Epithelial cell of proximal tubule (primary cell): ENCODE measurements around the gene JPH3. TPM values are rescaled to one million over a fixed set of nuclear protein-coding genes. Genes with fewer than 3 reads are reported as not detected.

Experiments
- DNase-seq: peaks from one replicate; pipeline ENCODE4 v3.0.0-alpha.2; 2011; ENCODE audit warnings: low read depth
- H3K4me3 ChIP-seq: 2 replicates; pipeline ENCODE4 v1.5.1; 2011; ENCODE audit warnings: low read depth, mild to moderate bottlenecking, low read length
- total RNA-seq: library from RNA; depleted of rRNA; stranded (reverse); fragments of >200 nt; gene quantifications from 2 replicates; pipeline ENCODE4 v1.2.3, GENCODE V29; 2015
- TF ChIP-seq, protein P1 (sequence below): conservative IDR thresholded peaks from 2 replicates; pipeline ENCODE4 v1.5.1; 2012; ENCODE audit warnings: low read depth, mild to moderate bottlenecking, low read length

JPH3 gene
- total RNA-seq, 1 donor from 2014 or later = 0.40 TPM

DNA sequence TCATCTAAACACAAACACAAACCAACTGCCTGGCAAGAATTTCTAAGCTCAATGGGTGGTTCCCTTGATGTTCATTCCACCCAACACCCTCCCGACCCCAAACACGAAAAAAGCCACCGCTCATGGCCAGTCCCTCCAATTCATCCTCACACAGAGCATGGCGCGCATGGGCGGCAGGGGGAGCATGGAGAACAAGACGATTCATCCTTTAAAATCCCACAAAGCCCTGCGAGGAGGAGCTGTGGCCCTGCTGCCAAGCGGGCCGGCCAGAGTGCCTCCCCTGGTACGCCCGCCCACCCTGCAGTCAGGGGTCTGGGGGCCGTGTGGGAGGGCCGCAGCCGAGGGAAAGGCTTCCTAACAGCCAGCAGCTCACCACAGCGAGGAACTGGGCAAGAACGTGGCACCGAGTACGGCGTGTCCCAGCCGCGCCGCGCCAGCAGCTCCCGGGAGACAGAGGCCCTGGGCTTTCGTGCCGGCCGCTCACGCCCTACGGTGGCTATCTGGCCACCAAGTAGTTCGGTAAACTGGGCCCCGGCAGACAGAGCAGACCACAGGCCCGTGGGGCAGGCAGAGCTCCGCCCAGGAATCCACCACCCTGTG is 102.5 kb downstream of the JPH3 start:
- TF ChIP-seq, protein P1, sequence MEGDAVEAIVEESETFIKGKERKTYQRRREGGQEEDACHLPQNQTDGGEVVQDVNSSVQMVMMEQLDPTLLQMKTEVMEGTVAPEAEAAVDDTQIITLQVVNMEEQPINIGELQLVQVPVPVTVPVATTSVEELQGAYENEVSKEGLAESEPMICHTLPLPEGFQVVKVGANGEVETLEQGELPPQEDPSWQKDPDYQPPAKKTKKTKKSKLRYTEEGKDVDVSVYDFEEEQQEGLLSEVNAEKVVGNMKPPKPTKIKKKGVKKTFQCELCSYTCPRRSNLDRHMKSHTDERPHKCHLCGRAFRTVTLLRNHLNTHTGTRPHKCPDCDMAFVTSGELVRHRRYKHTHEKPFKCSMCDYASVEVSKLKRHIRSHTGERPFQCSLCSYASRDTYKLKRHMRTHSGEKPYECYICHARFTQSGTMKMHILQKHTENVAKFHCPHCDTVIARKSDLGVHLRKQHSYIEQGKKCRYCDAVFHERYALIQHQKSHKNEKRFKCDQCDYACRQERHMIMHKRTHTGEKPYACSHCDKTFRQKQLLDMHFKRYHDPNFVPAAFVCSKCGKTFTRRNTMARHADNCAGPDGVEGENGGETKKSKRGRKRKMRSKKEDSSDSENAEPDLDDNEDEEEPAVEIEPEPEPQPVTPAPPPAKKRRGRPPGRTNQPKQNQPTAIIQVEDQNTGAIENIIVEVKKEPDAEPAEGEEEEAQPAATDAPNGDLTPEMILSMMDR = no peak
- H3K4me3 ChIP-seq = no peak overlapping the region
- no peak for DNase-seq

DNA sequence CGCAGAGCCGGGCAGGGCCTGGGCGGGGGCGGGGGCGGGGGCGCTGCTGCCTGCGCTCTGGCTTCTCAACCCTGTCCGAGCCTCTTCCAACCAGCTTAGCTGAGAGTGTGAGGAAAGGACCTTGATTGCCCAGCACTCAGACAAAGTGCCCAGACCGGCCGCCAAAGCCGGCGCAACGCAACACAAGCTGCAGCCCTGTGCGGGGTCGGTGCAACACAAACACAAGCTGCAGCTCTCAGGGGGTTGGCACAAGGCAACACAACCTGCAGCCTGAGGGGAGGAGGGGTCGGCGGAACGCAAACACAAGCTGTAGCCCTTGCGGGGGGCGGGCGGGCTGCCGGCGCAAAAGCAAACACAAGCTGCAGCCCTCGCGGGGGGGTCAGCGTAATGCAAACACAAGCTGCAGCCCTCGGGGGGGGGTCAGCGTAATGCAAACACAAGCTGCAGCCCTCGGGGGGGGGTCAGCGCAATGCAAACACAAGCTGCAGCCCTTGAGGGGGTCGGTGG is 103.5 kb downstream of the JPH3 start:
- no peak overlapping the region for H3K4me3 ChIP-seq
- DNase-seq = no peak
- TF ChIP-seq, protein P1 = no peak

DNA sequence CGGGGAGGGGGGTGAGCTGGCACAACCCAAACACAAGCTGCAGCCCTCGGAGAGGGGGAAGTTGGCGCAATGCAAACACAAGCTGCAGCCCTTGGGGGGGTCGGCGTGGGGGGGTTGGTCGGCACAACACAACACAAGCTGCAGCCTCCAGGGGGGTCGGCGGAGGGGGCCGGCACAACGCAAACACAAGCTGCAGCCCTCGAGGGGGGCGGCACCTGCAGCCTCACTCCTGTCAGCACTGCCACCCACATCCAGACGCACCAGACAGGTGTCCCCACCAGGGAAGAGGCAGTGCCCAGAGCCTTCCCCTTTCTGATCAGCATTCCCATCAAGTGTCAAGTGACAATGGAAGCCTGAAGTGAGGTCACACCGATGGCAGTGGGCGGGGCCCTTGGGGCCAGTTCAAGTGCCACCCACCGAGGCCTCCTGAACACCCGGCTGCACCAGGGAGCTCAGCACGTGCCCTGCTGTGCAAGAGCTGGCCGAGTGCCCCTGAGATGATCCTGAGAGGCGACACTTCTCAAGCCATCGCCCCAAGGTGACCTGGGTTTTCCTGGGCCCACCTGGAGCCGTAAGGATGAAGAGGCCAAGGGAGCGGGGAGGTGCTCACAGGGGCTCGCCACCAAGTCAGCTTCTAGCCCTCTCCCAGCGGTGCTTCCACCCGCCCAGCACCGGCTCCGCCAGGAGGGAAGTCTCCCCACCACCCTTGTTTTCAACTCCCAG is 104.1 kb downstream of the JPH3 start:
- no peak for DNase-seq
- TF ChIP-seq, protein P1 = no peak
- H3K4me3 ChIP-seq = no peak overlapping the region

DNA sequence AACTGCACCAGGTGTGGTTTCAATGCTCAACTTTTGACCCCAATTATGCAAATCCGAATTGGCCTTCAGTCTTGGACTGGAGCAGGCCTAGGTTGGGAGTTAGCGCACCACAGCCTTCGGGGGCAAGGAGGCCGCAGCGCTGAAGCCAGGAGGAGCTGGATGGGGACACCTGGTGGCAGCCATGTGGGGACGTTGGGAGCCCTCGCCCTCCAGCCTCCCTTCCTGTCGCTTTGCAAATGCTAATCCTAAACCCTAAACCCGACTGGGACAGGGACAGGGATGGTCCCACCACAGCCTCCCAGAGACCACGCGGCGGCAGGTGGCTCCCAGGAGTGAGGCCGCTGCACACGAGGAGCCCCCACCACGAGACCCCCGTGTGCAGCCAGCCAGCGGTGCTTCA is 104.8 kb downstream of the JPH3 start:
- H3K4me3 ChIP-seq = no peak overlapping the region
- no peak for DNase-seq
- TF ChIP-seq, protein P1 = no peak

DNA sequence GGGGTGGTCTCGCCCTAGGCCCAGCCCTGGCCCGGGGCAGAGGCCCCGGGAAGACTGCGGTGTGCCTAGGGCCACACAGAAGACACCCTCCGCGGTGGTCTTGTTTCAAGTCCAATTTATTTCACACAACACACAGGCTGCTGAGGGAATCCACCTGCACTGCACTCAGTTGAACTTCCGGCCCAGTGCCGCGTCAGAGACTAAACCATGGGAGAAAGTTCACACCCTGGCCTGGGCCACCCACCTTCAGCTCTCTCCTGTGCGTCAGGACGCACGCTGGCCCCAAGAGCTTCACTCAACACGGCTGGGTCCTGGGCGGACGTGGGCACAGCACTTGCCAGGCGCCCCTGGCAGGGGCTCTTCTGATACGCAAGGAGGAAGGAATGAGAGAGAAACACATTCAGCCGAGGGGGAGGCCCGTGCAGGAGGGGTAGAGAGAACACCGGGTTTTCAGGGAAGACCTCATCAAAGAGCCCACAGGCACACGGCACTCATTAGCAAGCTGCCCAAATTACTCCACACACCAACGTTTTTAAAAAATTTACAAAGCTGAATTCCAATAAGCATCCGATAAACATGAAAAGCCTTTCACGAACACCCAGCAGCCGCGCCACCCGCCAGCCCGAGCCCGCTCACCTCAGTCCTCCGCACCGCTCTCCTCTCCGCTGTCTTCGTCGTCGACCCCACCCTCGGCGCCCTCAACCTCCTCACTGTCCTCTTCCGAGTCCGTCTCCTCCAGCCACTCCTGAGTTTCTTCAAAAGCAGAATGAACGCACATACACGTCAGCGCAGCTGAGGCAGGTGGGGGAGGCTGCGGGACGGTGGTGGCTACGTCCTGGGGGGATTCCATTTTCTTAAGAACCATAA is 105.6 kb downstream of the JPH3 start:
- no peak for DNase-seq
- TF ChIP-seq, protein P1 = no peak
- no peak overlapping the region for H3K4me3 ChIP-seq

DNA sequence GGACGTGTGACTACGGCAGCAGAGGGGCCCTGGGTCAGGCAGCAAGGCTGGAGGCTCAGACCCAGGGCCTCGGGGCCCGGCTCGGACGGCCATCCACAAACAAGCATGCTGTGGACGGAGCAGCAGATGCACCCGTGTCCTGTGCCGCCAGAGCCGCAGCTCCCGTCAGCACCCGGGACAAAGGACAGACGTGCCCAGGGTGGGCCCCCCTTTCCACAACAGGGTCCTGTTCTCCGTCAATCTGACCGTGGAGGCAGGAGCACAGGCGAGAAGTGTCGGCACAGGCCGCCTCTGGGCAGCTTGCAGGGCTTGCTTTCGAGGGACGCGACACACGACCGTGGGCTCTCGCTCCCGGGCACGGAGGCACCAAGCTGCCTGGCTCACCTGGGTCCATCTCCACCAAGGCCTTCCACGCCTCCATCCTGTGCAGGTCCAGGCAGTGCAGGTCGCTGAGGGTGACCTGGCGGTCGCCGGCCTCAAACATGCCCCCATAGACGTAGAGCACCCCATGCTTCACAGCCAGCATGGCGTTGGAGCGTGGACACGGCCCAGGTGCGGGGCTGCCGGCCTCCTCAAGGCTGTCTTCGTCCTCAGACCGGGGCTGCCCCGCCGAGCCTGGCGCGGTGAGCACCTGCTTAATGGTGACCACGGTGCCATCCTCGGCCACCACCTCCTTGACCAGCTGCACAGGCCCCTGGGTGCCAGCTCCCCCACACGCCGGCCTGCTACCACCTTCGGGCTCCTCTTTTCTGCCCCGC is 106.8 kb downstream of the JPH3 start:
- TF ChIP-seq, protein P1 = no peak
- no peak overlapping the region for H3K4me3 ChIP-seq
- no peak for DNase-seq
